Measurements from ENCODE around the gene PRELID3B.

DNA sequence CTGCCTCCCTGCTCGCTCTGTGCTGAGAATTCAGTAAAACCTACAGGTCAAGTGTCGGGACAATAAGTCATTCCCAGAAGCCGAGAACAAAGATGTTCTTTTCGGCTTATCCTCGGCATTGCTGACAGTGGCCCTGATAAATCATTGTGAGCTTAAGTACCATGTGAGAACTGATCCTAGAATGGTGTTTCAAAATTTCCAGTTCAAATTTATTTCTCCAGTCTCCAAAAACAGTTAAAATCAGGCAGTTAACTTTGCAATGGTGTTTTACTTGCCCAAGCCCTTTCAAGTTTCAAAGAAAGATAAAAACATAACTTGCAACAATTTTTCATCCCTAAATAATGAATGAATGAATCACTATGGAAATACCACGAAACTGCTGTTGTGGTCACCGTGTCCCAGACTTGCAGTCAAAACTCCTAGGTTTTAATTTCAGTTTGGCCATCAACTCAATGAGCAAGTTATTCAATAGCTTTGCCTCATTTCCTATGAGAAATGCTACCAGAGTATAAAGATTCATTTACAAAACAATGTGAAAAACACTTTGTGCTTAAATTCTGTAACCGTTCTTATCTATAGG is 14.8 kb downstream of the PRELID3B start:
- TF ChIP-seq, protein P1, sequence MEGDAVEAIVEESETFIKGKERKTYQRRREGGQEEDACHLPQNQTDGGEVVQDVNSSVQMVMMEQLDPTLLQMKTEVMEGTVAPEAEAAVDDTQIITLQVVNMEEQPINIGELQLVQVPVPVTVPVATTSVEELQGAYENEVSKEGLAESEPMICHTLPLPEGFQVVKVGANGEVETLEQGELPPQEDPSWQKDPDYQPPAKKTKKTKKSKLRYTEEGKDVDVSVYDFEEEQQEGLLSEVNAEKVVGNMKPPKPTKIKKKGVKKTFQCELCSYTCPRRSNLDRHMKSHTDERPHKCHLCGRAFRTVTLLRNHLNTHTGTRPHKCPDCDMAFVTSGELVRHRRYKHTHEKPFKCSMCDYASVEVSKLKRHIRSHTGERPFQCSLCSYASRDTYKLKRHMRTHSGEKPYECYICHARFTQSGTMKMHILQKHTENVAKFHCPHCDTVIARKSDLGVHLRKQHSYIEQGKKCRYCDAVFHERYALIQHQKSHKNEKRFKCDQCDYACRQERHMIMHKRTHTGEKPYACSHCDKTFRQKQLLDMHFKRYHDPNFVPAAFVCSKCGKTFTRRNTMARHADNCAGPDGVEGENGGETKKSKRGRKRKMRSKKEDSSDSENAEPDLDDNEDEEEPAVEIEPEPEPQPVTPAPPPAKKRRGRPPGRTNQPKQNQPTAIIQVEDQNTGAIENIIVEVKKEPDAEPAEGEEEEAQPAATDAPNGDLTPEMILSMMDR (conservative IDR thresholded peaks at IDR 0.05; ENCODE audit: low read depth, low read length), result no peak
- no peak for TF ChIP-seq EZH2 (IDR thresholded peaks at IDR 0.05; ENCODE audit: borderline replicate concordance, low read depth, low read length, poor library complexity, severe bottlenecking)
